Endometrium (tissue), 2 donors: ENCODE data around the gene LMBR1L.

ENCODE experiments used
- FAIRE-seq: peaks from 2 replicates; lab custom pipeline; 2012; peaks lifted over from hg19 to GRCh38; lab: Jason Lieb, UNC
- donor health status: control.
- donor health status: control.

LMBR1L gene

DNA sequence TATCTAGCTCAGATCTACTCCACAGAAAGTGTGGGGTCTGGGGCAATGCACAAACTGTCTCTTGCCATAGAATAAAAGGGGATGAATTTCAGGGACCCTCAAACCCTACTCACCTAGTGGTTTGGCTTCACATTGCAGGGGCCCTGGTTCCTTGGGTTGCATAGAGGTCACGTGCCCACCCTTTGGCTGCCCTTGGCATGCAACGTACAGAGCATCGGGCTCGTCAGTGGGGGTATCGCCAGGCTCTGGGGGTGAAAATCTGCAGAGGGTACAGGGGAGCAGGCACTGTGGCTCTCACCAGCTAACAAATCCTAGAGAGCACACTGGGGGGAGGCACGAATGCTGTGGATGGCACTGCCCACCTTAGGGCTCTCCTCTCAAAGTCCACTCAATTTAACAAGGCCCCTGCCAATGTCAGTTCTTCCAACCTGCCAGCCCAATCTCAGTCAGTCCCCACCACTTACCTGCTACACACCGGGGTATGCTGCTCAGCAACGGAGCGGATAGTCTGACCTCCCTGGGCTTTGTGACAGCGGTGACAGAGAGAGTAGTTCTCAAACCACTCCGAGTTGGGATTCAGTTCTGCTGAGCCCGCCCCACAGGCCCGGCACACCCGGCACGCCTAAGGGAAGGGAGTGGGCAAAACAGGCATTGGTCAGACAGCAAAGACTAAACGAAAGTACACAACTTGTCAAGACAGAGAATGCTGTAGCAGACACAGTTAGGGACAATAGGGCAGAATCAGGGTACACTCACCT, 58.0 kb downstream of the LMBR1L start:
- no peak for FAIRE-seq

DNA sequence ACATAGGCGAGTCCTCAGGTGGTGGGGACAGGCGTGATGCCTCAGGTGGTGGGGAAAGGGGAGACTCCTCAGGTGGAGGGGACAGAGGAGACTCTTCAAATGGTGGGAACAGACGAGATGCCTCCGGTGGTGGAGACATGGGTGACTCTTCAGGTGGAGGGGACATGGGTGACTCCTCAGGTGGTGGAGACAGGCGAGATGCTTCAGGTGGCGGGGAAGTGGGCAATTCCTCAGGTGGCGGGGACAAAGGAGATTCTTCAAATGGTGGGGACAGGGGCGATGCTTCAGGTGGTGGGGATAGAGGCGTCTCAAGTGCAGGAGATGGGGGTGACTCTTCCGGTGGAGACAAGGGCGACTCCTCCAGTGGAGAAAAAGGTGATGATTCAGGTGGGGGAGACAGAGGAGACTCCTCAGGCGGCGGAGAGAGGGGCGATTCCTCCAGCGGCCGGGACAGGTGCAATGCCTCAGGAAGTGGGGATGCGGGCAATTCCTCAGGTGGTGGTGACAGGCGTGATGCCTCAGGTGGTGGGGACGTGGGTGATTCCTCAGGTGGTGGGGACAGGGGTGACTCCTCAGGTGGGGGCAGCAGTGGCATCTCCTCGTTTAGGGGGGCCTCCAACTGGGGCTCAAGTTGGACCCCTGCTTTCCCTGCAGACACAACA, 58.7 kb downstream of the LMBR1L start:
- FAIRE-seq: no peak

- FAIRE-seq: no peak
Observed at GRCh38 chr12:49051373-49051764, 59.3 kb downstream of the LMBR1L start.

DNA sequence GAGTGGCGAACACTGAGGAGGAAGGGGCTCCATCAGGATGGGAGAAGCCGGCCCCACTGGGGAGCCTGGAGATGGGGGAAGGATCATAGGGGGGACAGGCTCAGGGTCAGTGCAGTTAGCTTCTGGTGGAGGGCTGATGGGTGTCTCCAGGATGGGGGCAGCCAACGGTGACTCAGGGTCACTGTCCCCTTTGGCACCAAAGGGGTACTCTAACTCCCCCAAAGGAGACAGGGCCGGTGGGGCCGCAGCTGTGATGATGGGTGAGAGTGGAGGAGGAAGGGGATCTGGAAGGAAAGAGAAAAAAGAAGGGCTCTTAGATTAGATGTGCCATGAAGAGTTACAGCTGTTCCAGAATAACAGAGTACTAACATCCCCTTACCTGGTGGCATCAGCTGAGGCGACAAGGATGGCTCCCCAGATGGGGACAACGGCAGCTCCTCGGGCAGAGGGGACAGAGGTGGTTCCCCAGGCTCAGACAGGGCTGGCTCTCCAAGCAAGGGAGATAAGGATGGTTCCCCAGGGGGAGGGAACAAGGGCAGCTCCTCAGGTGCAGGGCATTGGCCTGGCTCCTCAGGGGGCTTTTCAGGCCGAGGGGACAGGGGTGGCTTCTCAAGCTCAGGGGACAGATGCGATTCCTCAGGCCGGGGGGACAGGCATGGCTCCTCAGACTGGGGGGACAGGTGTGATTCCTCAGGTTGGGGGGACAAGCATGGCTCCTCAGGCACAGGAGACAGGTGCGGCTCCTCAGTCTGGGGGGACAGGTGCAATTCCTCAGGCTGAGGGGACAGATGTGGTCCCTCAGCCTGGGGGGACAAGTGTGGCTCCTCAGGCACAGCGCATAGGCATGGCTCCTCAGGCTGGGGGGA, 59.9 kb downstream of the LMBR1L start:
- FAIRE-seq: no peak

DNA sequence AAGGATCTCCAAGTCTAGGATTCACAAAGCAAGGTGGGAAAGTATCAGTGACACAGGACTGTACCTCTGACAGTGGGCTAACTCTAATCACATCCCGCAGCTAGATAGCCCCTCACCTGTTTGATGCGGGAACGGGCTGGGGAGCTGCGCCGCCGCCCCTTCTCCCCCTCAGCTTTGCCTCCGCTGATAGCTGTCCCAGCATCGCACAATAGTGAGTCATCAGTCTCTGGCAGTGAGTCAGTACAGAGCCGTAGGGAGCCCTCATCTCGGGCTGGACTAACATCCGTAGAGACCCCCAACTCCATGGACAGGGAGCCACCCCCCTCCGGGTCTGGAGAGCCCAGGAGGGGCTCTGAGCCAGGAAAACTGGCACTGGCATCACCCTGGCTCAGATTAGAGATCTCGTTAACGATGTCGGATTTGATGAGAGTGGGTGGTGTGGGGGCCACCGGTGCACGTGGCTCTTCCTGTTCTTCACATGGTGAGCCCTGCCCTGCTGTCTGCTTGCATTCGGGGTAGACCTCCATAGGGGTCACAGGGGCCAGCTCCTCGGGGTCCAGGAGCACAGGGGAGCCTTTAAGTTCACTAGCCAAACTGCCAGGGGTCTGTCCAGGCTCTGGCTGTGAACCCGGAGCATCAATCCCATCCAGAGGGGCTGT, 61.0 kb downstream of the LMBR1L start:
- FAIRE-seq: no peak

DNA sequence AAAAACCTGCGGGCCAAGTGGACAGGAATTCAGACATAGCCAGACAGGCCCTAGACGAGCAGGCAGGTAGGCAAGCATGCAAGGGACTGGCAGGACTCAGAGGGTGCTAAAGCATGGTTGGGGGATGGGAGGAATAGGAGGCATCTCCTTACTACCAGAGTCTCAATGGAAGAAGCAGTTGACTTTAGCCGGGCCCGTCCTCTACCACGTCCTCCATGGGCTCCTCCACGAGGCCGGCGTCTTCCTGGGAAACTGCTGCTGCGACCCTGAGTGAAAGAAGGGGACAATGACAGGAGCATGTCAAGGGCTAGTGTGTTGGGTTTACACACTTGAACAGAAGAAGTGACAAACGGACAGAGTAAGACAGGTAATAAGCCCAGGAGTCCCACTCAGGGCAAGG, 61.7 kb downstream of the LMBR1L start:
- no peak for FAIRE-seq
